ENCODE results near the gene HAP1.
"Not testable (repeated sequence)": the region's sequence is repeated elsewhere in the genome, so short reads cannot be mapped to it uniquely, and the experiment has no call there.

Gene HAP1

DNA sequence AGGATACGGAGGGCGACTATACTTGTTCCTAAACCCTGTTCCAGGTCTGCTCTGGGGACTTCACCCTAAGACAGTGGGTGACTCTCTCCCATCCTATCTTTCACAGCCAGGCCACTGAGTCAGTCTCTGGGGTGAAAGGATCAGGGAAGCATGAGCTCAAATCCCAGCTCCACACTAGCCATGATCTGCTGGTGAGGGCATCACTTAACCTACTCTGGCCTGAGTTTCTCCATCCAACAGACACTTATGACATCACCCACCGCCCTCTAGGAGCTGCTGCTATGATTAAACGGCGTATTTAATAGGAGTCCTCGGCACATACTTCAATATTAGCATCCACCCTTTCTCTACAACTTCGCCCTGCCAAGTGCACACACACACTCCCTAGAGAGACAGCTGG, 12.2 kb downstream of the HAP1 start:
- DNase-seq = no peak

DNA sequence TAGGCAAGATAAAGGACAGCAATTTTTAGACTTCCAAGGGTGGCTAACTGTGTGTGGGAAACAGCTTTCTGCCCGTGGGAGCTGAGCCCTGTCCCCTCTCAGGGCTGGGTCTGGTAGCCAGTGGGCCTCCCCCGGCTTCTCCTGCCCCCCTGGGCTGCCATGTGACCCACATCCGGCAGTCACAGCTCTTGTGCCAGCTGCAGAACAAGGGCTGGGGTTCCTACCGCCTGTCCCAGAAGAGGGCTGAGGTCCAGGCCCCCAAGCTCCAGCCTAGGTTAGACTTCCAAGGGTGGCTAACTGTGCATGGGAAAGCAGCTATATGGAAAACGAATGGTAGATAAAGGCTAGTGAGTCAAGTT, 16.2 kb downstream of the HAP1 start:
- no peak for DNase-seq

- DNase-seq = no peak
These were observed 16.8 kb downstream of the HAP1 start for GRCh38 chr17:41717408-41718286.

DNA sequence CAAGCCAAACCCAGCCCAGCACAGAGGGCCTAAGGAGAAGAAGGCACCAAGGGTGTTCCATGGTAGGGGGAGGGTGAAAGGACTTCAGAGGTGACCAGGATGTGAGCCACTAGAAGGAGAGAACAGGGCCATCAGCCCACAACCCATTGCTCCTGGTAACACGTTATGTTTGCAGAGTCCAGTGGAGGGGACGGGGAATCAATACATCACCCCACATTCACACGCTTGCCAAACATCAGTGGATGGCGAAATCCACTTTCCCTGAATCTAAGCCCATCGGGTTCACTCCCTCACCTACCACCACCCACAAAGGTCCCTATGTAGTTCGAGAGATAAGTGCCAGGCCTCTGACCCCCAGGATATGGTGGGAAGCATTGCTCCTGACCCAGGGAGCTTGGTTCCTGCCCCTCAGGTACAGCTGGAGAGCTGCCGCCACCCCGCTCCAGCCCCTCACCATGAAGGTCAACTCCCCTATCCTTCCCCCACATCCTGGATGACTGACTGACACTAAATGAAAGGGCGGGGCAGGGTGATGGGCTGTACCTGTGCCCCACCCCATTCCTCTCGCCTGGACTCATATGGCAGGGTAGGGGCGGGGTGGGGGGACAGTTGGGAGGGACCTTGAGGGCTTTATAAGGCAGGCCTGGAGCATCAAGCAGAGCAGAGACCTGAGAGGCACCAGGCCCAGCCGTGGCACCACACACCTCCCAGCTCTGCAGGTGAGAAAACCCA, 22.6 kb downstream of the HAP1 start, which contains the start of gene GAST:
Gene GAST, plus strand, starts transcription at position 663 of the 732 bp plus-strand sequence. CDS start 3,106 bp downstream, outside the sequence.
- DNase-seq = no peak

GRCh38 chr17:41710472-41711090, 23.9 kb downstream of the HAP1 start:
- peak in 1 of 5 donors; percentile 40 for DNase-seq

- DNase-seq = no peak
These were observed 26.4 kb downstream of the HAP1 start for GRCh38 chr17:41707803-41708669.

GRCh38 chr17:41705271-41705991, 29.0 kb downstream of the HAP1 start:
- DNase-seq = no peak

DNA sequence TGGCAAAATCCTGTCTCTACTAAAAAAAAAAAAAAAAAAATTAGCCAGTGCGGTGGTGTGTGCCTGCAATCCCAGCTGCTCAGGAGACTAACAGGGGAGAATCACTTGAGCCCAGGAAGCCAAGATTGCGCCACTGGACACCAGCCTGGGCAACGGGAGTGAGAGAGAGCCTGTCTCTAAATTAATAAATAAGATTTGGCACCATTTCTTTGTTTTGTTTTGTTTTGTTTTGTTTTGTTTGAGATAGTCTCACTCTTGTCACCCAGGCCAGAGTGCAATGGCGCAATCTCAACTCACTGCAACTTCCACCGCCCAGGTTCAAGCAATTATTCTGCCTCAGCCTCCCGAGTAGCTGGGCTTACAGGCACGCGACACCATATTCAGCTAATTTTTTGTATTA, 31.7 kb downstream of the HAP1 start:
- DNase-seq = no peak

DNA sequence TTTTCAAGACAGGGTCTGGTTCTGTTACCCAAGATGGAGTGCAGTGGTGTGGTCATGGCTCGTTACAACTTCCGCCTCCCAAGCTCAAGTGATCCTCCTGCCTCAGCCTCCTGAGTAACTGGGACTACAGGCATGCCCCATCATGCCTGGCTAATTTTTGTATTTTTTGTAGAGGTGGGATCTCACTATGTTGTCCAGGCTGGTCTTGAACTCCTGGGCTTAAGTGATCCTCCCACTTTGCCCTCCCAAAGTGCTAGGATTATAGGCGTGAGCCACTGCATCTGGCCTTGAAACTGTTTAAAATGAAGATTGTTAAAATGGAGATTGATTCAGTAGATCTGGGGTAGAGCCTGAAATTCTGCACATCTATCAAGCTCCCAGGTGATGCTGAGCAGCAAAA, 33.6 kb downstream of the HAP1 start:
- not testable (repeated sequence) for DNase-seq

DNA sequence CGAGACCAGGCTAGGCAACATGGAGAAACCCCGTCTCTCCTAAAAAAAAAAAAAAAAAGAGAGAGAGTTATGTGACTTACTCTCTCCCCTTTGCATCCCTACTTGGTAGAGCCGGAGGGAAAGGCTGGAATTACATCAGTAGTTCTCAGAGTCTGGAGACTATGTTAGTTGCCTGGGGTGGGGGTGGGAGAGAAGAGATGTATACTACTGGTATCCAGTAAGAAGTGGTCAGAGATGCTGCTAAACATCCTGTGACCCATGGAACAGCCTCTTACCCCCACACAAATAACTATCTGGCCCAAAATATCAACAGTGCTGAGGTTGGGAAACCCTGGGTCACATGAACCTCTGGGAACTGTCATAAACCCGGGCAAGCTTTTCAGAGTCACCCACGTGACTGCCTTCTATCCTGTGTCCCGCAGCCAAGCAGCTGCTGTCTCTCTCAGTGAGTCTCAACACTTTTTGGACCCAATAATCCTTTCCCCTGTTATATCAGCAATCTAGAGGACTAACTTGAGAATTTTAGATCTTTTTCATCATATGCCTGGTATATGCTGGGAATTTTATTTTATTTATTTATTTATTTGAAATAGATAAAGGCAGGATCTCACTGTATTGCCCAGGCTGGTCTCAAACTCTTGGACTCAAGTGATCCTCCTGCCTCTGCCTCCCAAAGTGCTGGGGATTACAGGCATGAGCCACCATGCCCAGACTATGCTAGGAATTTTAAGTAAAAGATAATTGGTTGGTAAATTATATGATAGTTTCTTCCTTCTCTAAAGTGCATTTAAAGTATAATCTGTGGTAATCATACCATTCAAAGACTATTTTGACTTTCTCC, 37.1 kb downstream of the HAP1 start:
- DNase-seq = no peak

DNA sequence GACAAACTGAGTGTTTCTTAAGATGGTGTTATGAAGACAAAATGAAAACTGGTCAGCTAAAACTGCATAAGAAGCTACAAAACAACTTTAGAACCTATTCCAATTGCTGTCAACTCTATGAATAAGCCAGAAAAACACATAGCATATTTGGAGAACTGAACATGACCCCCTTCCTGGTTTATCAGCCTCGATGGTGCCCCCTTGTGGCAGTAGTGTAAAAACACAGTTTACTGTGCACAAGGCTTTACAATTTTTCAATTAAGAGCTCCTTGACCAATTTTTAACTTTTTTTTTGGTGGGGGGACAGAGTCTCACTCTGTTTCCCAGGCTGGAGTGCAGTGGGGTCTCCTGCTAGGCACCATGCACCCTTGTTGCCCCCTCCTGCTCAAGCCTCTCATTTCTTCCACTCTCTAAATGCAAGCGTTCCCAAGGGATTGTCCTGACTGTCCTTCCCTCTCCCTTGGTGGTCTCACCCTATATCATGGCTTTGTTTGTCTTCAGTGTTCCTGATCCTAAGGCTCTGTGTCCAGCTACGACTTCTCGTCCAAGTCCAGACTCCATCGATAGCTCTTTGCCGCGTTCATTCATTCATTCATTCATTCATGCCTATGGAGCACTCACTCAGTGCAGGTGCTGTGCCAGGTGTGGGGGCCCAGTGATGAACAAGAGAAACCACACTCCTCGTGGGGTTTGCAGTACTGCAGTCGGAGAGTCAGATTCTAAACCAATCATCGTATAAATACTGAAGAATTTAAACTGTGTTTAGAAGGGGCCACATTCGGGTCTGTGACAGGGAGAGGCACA, 38.3 kb downstream of the HAP1 start:
- peak; percentile 54 to 78 (median 73) for DNase-seq

DNA sequence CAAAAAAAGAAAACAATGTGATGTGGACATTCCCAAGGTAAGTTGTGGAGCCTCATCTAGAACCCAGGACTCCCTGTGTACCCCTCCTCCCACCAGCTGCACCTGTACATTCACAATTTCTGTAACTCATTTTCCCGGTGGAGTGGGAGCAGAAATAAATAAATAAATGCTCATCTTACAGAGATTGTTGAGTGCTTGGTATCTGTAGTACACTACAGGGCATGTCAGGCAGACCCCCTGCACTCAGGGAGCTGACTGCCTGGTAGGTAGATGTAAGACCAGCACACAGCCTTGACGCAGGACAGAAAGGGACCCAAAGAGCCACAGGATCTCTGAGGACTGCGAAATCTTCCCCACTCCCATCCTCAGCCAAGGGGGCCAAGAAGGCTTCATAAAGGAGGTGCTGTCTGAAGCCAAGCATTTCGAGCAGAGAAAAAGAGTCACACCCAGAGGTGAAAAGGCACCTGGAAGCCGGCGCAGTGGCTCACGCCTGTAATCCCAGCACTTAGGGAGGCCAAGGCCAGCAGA, 39.2 kb downstream of the HAP1 start:
- DNase-seq = no peak

DNA sequence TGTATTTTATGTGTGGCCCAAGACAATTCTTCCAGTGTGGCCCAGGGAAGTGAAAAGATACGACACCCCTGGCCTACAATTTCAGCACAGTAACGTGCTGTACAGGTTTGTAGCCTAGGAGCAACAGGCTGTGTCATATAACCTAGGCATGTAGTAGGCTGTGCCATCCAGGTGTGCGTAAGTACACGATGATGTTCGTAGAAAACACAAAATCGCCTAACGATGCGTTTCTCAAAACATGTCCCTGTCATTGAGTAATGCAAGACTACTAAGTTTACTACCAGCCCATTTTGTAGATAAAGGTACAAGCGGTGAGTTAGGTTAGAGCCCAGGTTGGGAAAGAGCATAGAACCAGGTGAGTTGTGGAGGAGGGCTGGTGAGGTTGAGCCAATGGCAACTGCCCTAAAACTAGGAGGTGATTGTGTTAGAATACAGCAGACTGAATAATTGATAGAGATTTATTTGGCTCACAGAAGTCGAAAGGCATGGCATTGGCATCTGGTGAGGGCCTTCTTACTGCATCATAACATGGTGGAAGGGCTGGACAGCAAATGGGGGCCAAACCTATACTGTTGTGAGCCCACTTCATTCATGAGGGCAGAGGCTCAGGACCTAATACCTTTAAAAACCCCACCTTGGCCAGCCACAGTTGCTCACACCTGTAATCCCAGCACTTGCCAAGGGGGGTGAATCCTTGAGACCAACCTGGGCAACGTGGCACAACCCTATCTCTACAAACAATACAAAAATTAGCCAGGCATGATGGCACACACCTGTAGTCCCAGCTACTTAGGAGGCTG, 41.5 kb downstream of the HAP1 start:
- peak in 1 of 5 donors; percentile 29 for DNase-seq

DNA sequence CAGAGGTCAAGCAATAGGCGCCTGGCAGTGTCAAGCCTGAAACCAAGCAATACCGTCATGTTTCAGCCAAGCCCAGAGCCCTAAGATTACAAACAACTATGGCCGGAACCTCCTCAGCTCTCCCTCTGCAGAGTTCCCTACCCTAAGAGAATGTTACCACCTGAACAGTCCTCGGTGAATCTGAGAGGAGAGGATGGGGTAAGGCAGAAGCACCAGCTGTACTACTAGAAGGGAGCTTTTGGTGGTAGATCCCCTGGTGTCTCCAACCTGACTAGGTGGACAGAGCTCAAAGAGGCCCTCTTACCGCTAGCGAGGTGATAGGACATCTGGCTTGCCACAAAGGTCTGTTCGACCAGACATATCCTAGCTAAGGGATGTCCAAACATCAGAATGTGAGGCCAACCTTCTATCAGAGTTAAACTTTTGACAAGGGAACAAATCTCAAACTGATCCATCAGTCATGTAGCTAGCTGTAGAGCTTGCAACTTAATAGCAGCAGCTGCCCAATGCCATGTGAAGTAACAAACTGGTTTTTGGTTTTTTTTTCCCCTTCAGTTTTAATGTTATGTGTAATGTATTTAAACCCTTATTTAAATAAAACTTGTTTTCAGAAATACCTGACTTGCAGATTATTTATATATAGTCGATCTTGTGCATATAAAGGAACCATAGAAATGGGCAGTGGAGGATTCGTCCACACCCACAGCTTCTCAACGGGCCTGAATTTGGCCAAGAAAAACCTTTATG, 43.2 kb downstream of the HAP1 start:
- DNase-seq = no peak

- no peak for DNase-seq
These were observed 43.9 kb downstream of the HAP1 start for GRCh38 chr17:41690497-41690896.

DNA sequence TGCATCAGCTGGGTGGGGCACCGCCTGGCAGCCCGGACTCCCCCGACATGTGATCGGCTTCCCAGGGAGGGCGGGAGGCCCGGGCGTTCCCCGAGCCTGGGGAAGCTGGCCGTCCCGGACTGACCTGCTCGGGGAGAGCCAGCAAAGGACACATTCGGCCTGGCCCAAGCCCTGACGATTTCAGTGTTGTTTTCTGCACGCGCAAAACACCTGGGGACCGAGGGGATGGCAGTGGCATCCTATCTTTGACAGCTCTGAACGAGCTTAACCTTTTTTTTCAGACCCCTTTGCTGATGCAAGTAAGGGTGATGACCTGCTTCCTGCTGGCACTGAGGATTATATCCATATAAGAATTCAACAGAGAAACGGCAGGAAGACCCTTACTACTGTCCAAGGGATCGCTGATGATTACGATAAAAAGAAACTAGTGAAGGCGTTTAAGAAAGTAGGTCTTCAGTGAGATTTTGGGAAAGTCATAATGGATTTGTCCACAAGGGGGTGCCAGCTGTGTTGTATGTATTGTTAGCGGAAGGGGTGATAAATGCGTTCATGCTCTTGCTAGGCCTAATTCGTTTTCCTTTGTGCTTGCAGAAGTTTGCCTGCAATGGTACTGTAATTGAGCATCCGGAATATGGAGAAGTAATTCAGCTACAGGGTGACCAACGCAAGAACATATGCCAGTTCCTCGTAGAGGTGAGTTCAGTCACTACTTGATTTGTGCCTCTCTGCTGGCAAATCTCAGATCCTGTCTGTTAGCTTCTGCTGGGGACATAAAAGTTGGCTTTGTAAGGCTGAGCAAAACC, 44.7 kb downstream of the HAP1 start:
- peak in 2 of 5 donors; percentile 48 to 81 for DNase-seq
